Spleen (tissue), 11 donors: Measurements from ENCODE around the gene MCM10. TPM values are rescaled to one million over a fixed set of nuclear protein-coding genes. Genes with fewer than 3 reads are reported as not detected.

Experiments used
- DNase-seq: peaks from one replicate; pipeline ENCODE4 v3.0.0-alpha.2; 2020
- H3K27ac ChIP-seq, 8 donors: fragments of 200-600 bp; sonication (generic) in 7 of 8; 1 replicate in 4 of 8; 2 replicates in 4 of 8; pipeline versions ENCODE4 v1.5.0 to v1.8.0; 2016 to 2021; ENCODE audit warnings: inconsistent platforms in 4 of 8, mild to moderate bottlenecking in 4 of 8, moderate library complexity in 1 of 8
- H3K27me3 ChIP-seq, 7 donors: fragments of 200-600 bp; sonication (generic) in 6 of 7; replicated peaks in 1 of 7; 1 replicate in 4 of 7; 2 replicates in 3 of 7; pipeline versions ENCODE4 v1.5.0 to v1.8.0; 2016 to 2021; ENCODE audit warnings: inconsistent platforms in 3 of 7, mild to moderate bottlenecking in 1 of 7
- H3K36me3 ChIP-seq, 6 donors: fragments of 200-600 bp; sonication (generic) in 5 of 6; 1 replicate in 4 of 6; 2 replicates in 2 of 6; pipeline versions ENCODE4 v1.5.0 to v1.8.0; 2016 to 2021; ENCODE audit warnings: inconsistent platforms in 2 of 6
- H3K4me1 ChIP-seq, 6 donors: fragments of 200-600 bp; sonication (generic) in 5 of 6; 1 replicate in 3 of 6; 2 replicates in 3 of 6; pipeline versions ENCODE4 v1.5.0 to v1.8.0; 2016 to 2021; ENCODE audit warnings: inconsistent platforms in 3 of 6
- H3K4me3 ChIP-seq, 8 donors: fragments of 200-600 bp; sonication (generic) in 7 of 8; 1 replicate in 4 of 8; 2 replicates in 4 of 8; pipeline versions ENCODE4 v1.5.0 to v1.8.0; 2016 to 2021; ENCODE audit warnings: inconsistent platforms in 4 of 8, mild to moderate bottlenecking in 4 of 8, moderate library complexity in 2 of 8
- H3K9me3 ChIP-seq, 8 donors: fragments of 200-600 bp; sonication (generic) in 7 of 8; 1 replicate in 4 of 8; 2 replicates in 4 of 8; pipeline versions ENCODE4 v1.5.0 to v1.8.0; 2016 to 2021; ENCODE audit warnings: inconsistent platforms in 4 of 8
- POLR2A ChIP-seq, 3 donors: fragments of 450-650 bp; IDR thresholded peaks; one replicate each; pipeline ENCODE4 v1.5.1; 2017; ENCODE audit warnings: antibody characterized with exemption in 3 of 3, mild to moderate bottlenecking in 1 of 3
- POLR2AphosphoS5 ChIP-seq, 3 donors: sonication (generic); formaldehyde crosslinking; IDR thresholded peaks; one replicate each; pipeline ENCODE4 v1.5.1; 2017; ENCODE audit warnings: antibody characterized with exemption in 3 of 3
- WGBS, 5 donors: extraction: QIAGEN DNeasy Blood & Tissue Kit in 3 of 5; methylation state at CpG; one replicate each; pipeline versions ENCODE4 v1.1.5 to v1.1.7; 2013 to 2018; 5-methylcytosine and 5-hydroxymethylcytosine counted together
- intact Hi-C: fragments of 100-400 bp; cut with DNase I; formaldehyde crosslinking; loops from one replicate; pipeline ENCODE4 v1.15.0; 2023; ENCODE audit warnings: low total_unique reads
- polyA plus RNA-seq, 3 donors: library from polyadenylated mRNA; stranded (reverse); fragments of 200-250 nt; gene quantifications; one replicate each; pipeline ENCODE4 v1.2.1, GENCODE V29; 2013
- total RNA-seq, 7 donors: library from RNA; depleted of rRNA in 3 of 7; stranded (reverse); fragments of >200 nt in 3 of 7; fragmentation: NEBNext Ultra II Directional in 4 of 7; extraction: Animal tissue kit (Norgen Biotek cat#: 25700) in 4 of 7; gene quantifications; one replicate each; pipeline versions ENCODE4 v1.1.0 to v1.2.1, GENCODE V29; 2016 to 2021
- TF ChIP-seq, protein P1 (sequence below), 11 experiments: fragments of 200-600 bp in 7 of 11; fragments of 450-650 bp in 4 of 11; sonication (generic) in 4 of 11; IDR thresholded peaks in 8 of 11; conservative IDR thresholded peaks in 3 of 11; 1 replicate in 7 of 11; 2 replicates in 4 of 11; pipeline versions ENCODE4 v1.4.0 to v1.8.0; 2016 to 2021; ENCODE audit warnings: antibody characterized with exemption in 11 of 11, inconsistent platforms in 4 of 11, mild to moderate bottlenecking in 1 of 11
- donor health status: healthy with polysubstance abuse.
- donor health status: DM: no; HTN: no; CAD: no; lungs with moderate emphysema.
- donor health status: DM: no; HTN: no; CAD: no.
- donor health status: Bipolar disorder and iron deficiency.
- donor health status: healthy.
- donor health status: DM: no; HTN: no; CAD: no.
- donor health status: DM: yes; HTN: yes; CAD: no.

Gene MCM10
- total and polyA plus RNA-seq, 10 donors: 0.24 to 5.3 (median 1.7) TPM

DNA sequence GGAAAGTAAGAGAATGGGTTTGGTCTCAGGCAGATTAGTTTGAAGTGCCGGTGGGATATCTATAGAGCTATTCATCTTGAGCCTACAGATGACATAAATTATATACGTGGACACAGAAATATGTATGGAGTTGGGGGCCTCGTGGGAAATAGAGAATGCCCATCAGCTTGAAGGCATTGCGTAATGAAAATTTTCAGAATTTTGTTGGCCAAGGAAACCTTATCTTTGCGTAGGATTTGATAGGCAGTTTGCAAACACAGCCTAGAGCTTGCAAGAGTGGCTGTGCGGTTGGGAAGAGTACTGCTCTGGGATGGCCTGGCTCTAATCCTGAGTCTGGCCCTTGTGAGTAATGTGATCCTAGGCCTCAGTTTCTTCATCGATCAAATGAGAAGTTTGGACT lies 32.3 kb downstream of the MCM10 start:
- DNase-seq: no peak
- peaks cover 0 to 56% (median 0%) of the 10 kb centered on the region in 6 donors for H3K36me3 ChIP-seq
- TF ChIP-seq, protein P1, sequence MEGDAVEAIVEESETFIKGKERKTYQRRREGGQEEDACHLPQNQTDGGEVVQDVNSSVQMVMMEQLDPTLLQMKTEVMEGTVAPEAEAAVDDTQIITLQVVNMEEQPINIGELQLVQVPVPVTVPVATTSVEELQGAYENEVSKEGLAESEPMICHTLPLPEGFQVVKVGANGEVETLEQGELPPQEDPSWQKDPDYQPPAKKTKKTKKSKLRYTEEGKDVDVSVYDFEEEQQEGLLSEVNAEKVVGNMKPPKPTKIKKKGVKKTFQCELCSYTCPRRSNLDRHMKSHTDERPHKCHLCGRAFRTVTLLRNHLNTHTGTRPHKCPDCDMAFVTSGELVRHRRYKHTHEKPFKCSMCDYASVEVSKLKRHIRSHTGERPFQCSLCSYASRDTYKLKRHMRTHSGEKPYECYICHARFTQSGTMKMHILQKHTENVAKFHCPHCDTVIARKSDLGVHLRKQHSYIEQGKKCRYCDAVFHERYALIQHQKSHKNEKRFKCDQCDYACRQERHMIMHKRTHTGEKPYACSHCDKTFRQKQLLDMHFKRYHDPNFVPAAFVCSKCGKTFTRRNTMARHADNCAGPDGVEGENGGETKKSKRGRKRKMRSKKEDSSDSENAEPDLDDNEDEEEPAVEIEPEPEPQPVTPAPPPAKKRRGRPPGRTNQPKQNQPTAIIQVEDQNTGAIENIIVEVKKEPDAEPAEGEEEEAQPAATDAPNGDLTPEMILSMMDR (IDR thresholded peaks at IDR 0.05 in 8 of 11, conservative IDR thresholded peaks at IDR 0.05 in 3 of 11): no peak
- TF ChIP-seq POLR2AphosphoS5 (IDR thresholded peaks at IDR 0.05) (no peak), POLR2A (IDR thresholded peaks at IDR 0.05) (no peak)
- 90 to 97% (median 94%) methylated on average over 7 of the region's 7 CpGs for WGBS, 5 donors
- H3K27ac ChIP-seq: no peak overlapping the region
- no peak overlapping the region for H3K4me3 ChIP-seq
- H3K4me1 ChIP-seq: no peaks in the 10 kb centered on the region
- no peaks in the 10 kb centered on the region for H3K9me3 ChIP-seq
- H3K27me3 ChIP-seq: no peaks in the 10 kb centered on the region
- intact Hi-C loops: no loop called here

DNA sequence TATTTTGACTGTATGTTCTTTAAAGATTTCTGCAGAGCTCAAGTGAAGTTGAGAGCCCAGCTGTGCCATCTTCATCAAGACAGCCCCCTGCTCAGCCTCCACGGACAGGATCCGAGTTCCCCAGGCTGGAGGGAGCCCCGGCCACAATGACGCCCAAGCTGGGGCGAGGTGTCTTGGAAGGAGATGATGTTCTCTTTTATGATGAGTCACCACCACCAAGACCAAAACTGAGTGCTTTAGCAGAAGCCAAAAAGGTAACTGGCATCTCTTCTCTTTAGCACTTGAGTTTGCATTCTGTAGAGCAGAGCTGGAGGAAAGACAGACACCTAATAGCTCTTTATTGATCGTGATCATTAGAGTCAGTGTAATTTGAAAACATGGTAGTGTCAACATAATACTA lies 33.7 kb downstream of the MCM10 start:
- DNase-seq: no peak
- Histone ChIP-seq H3K4me3 (no peak overlapping the region), H3K36me3 (peaks cover 0 to 54% (median 0%) of the 10 kb centered on the region in 6 donors), H3K9me3 (no peaks in the 10 kb centered on the region), H3K27me3 (no peaks in the 10 kb centered on the region), H3K4me1 (no peaks in the 10 kb centered on the region), H3K27ac (no peak overlapping the region)
- no peak for TF ChIP-seq POLR2AphosphoS5 (IDR thresholded peaks at IDR 0.05)
- TF ChIP-seq, protein P1 (IDR thresholded peaks at IDR 0.05 in 8 of 11, conservative IDR thresholded peaks at IDR 0.05 in 3 of 11): no peak
- WGBS, 5 donors: 93 to 96% (median 94%) methylated on average over 6 of the region's 6 CpGs
- intact Hi-C loops: no loop called here

DNA sequence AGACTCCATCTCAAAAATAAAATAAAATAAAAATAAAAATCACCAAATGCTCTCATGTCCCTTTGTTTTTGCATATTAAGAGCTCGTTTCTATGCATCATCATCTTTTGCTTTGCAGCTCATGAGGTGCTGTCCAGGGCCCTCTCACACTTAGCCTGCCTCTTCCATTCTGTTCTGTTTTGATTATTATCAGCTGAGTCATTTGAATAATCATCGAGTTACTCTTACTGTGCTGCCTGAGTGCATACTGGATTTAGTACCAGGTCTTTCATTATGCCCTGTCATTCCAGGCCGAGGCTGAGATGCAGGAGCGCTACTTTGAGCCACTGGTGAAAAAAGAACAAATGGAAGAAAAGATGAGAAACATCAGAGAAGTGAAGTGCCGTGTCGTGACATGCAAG lies 39.8 kb downstream of the MCM10 start:
- no peak for DNase-seq
- H3K27ac ChIP-seq: no peak overlapping the region
- intact Hi-C loops: no loop called here
- TF ChIP-seq POLR2A (IDR thresholded peaks at IDR 0.05): no peak
- no peak for TF ChIP-seq POLR2AphosphoS5 (IDR thresholded peaks at IDR 0.05)
- TF ChIP-seq, protein P1 (IDR thresholded peaks at IDR 0.05 in 8 of 11, conservative IDR thresholded peaks at IDR 0.05 in 3 of 11): no peak
- peaks cover 0 to 37% (median 0%) of the 10 kb centered on the region in 6 donors for H3K36me3 ChIP-seq
- H3K27me3 ChIP-seq: no peaks in the 10 kb centered on the region
- H3K9me3 ChIP-seq: no peaks in the 10 kb centered on the region
- 87 to 95% (median 93%) methylated on average over 6 of the region's 6 CpGs for WGBS, 5 donors
- no peak overlapping the region for H3K4me3 ChIP-seq
- H3K4me1 ChIP-seq: no peaks in the 10 kb centered on the region

DNA sequence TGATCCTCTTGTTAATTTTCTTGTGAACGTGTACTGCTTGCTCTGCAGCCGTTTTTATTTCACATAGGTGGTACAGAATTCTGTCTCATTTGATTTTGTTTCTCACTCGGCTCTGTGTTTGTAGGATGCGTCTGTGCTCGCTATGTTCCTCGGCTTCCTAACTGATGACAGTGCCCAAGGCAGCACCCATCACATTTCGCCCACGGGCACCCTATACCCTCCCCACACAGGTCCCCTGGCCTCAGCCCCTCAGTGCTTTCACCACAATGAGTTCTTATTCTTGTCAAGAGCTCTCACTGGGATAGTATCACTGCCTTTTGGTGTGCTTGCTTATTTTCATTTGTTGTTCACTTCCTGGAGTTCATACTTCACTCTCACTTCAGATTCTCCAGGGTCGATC lies 44.7 kb downstream of the MCM10 start:
- no peaks in the 10 kb centered on the region for H3K27me3 ChIP-seq
- H3K4me3 ChIP-seq: no peak overlapping the region
- no peaks in the 10 kb centered on the region for H3K9me3 ChIP-seq
- intact Hi-C loops: no loop called here
- no peak overlapping the region for H3K27ac ChIP-seq
- TF ChIP-seq POLR2AphosphoS5 (IDR thresholded peaks at IDR 0.05): no peak
- no peak for TF ChIP-seq POLR2A (IDR thresholded peaks at IDR 0.05)
- TF ChIP-seq, protein P1 (IDR thresholded peaks at IDR 0.05 in 8 of 11, conservative IDR thresholded peaks at IDR 0.05 in 3 of 11): no peak
- H3K4me1 ChIP-seq: no peaks in the 10 kb centered on the region
- 92 to 95% (median 95%) methylated on average over 9 of the region's 9 CpGs for WGBS, 5 donors
- DNase-seq: no peak
- peaks cover 0 to 10% (median 0%) of the 10 kb centered on the region in 6 donors for H3K36me3 ChIP-seq
